ENCODE measurements around the gene MAN2A2. TPM values are rescaled to one million over a fixed set of nuclear protein-coding genes. Genes with fewer than 3 reads are reported as not detected.
A peak's percentile ranks its signal among the peaks of the same experiment; 100 is the strongest.

MAN2A2 gene
- total RNA-seq, 2 experiments from 2014 or later = 11.6 to 12.2 TPM

GRCh38 chr15:90869601-90870353 lies 33.3 kb upstream of the MAN2A2 start:
- no peaks in the 10 kb centered on the region for H3K9me2 ChIP-seq (ENCODE audit: insufficient read depth, low read length)
- no peak for TF ChIP-seq CTCF (conservative IDR thresholded peaks at IDR 0.05; ENCODE audit: low read length)
- no peak for TF ChIP-seq EZH2phosphoT487 (IDR thresholded peaks at IDR 0.05; ENCODE audit: borderline replicate concordance, low read depth, low read length)
- no peaks in the 10 kb centered on the region for H3K79me2 ChIP-seq (ENCODE audit: insufficient read depth, low read depth, low read length)
- peak overlapping the region; percentile 90 for H3K4me2 ChIP-seq (ENCODE audit: low read length)
- H3K9me3 ChIP-seq (ENCODE audit: low read length) = no peaks in the 10 kb centered on the region
- intact Hi-C loops (cut with micrococcal nuclease; ENCODE audit: unreplicated experiment) = loop anchor here (2.0 to 5.0 kb wide), 2 partner anchors 65 to 82 kb away; partner anchors contain the start of gene UNC45A
- H3K4me3 ChIP-seq (ENCODE audit: low read depth, low read length, poor library complexity, severe bottlenecking) = no peak overlapping the region
- no peak overlapping the region for H3K27ac ChIP-seq (ENCODE audit: low read depth, low read length, poor library complexity, severe bottlenecking)
- no peaks in the 10 kb centered on the region; the same call in 1 of the 2 replicates for H4K20me1 ChIP-seq (ENCODE audit: insufficient read depth, low read length)
- H3K4me1 ChIP-seq (ENCODE audit: insufficient read depth, low read length, poor library complexity, severe bottlenecking) = peaks cover 36% of the 10 kb centered on the region
- peak overlapping the region; percentile 24; the same call in 1 of the 2 replicates for H2AFZ ChIP-seq (ENCODE audit: low read length)
- BruUV-seq (replicated peaks) = no TSS peak
- DNase-seq (ENCODE audit: low spot score) = peak; percentile 40
- POLR2A ChIA-PET = interaction anchor here (0.6 to 1.0 kb wide), 5 partner anchors 14 to 65 kb away, joined by 3 read pairs; partner anchors contain the start of gene UNC45A
- H3K36me3 ChIP-seq (ENCODE audit: insufficient read depth, low read length) = no peaks in the 10 kb centered on the region
- CTCF ChIA-PET (ENCODE audit: unreplicated experiment) = no interaction called here

GRCh38 chr15:90870354-90871138 lies 32.6 kb upstream of the MAN2A2 start:
- intact Hi-C loops (cut with micrococcal nuclease; ENCODE audit: unreplicated experiment) = loop anchor here (2.0 to 5.0 kb wide), 2 partner anchors 64 to 83 kb away; partner anchors contain the start of gene UNC45A
- Histone ChIP-seq H3K79me2 (ENCODE audit: insufficient read depth, low read depth, low read length) (no peaks in the 10 kb centered on the region), H3K9me3 (ENCODE audit: low read length) (no peaks in the 10 kb centered on the region), H3K4me2 (ENCODE audit: low read length) (peak overlapping the region; percentile 90), H2AFZ (ENCODE audit: low read length) (peak overlapping the region; percentile 80; the same call in 1 of the 2 replicates), H4K20me1 (ENCODE audit: insufficient read depth, low read length) (no peaks in the 10 kb centered on the region; the same call in 1 of the 2 replicates), H3K27ac (ENCODE audit: low read depth, low read length, poor library complexity, severe bottlenecking) (no peak overlapping the region), H3K4me1 (ENCODE audit: insufficient read depth, low read length, poor library complexity, severe bottlenecking) (peaks cover 36% of the 10 kb centered on the region), H3K4me3 (ENCODE audit: low read depth, low read length, poor library complexity, severe bottlenecking) (peak overlapping the region; percentile 78), H3K9me2 (ENCODE audit: insufficient read depth, low read length) (no peaks in the 10 kb centered on the region), H3K36me3 (ENCODE audit: insufficient read depth, low read length) (no peaks in the 10 kb centered on the region)
- TSS peak; percentile 82 for BruUV-seq (replicated peaks)
- CTCF ChIA-PET (ENCODE audit: unreplicated experiment) = no interaction called here
- peak; percentile 34 for DNase-seq (ENCODE audit: low spot score)
- no peak for TF ChIP-seq CTCF (conservative IDR thresholded peaks at IDR 0.05; ENCODE audit: low read length)
- no peak for TF ChIP-seq EZH2phosphoT487 (IDR thresholded peaks at IDR 0.05; ENCODE audit: borderline replicate concordance, low read depth, low read length)
- POLR2A ChIA-PET = interaction anchor here (0.8 to 1.0 kb wide), 3 partner anchors 14 to 64 kb away, joined by 3 read pairs; partner anchors contain the start of gene UNC45A

Measured in OCI-LY7 (cell line).